Dedifferentiated amniotic fluid mesenchymal stem cell (primary cell): ENCODE data around the gene KLHL18.
"Not testable (repeated sequence)": the region's sequence is repeated elsewhere in the genome, so short reads cannot be mapped to it uniquely, and the experiment has no call there.

Experiments used
- DNase-seq: peaks from one replicate; pipeline ENCODE4 v3.0.0-alpha.2; 2016; ENCODE audit errors: extremely low spot score

KLHL18 gene

GRCh38 chr3:47282424-47283192, at the start of gene KLHL18, which contains the start of gene KIF9:
KLHL18 (plus strand) TSS chr3:47282944; CDS start chr3:47282966, 22 bp downstream.
KIF9 (minus strand) TSS chr3:47282799; CDS start chr3:47277374, 5,425 bp downstream.
- peak; percentile 95 for DNase-seq

- DNase-seq = no peak
These were observed 44.7 kb upstream of the KLHL18 start for GRCh38 chr3:47238017-47238416.

DNA sequence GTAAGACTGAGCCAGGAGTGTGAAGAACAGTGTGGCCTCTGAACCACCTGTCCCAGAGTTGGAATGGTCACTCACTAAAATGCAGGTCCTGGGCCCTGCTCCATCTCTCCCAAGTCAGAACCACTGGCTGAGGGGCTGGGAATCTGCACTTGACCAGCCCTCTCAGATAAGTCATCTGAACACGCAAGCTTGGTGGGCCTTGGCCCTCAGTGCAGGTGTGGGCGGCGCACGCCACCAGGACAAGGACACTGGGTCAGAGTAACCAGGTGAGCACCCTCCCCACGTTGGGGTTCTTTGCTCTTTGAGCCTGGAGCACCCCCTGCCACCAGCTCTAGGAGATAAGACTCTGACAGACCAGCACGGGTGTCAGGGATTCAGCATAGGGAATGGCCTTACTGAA, 42.8 kb upstream of the KLHL18 start:
- DNase-seq = no peak

DNA sequence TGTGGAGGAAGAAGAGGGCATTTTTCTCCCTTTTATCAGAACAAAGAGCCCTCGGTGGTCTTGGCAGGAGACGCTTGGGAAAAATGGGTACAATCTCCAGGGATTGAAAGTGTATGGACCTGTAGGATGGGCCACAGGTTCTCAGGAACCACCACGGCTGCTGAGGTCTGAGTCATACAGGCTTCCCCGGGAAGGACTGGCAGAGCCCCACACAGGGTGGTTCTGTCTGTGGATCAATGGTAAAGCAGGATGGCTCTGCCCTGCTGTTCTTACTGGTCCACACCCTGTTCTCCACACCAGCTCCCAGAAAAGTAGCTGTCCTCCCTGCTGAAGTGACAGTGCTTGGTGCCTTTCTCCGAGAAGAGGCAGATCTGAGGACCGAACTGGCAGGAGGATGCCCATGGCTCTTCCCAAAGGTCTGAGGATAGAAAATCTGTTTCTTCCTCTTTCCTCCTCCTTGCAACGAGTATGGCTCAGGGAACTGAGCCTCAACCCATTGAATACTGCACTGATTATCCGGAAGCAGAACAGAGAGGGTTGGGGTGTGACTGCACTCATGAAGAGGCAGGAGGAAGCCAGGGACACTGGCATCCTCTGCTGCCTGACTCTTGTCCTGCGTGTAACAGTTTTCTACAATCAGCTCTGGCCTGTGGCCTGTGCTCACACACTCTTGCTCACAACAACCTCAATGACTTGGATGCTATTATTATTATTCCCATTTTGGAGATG, 39.2 kb upstream of the KLHL18 start:
- DNase-seq = no peak

DNA sequence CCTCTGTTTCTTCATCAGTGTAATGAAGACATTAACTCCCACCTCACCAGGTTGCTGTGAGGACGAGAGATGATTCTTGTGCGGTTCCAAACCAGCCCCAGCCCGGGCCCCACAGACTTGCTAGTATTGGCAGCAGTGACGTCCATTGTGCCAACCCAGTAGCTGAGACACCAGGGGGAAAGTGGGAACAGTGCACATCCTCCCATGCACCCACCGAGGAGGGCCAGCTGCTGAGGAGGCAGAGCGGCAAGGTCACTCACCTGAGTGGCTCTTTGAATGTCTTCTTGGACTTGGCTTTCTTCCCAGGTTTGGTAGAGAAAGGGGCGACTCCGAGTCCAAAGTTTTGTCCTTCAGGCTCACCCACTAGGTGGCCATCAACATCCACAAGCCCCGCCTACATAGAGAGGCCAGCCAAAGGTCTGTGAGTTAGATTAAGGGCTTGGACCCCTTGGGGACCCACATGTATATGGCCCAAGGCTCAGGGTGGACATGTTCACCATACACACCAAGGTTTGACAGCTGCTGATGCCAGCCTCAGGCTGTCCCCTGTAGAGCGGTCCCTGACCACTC, 38.1 kb upstream of the KLHL18 start:
- DNase-seq = no peak

GRCh38 chr3:47245271-47245670, 37.5 kb upstream of the KLHL18 start:
- no peak for DNase-seq

DNA sequence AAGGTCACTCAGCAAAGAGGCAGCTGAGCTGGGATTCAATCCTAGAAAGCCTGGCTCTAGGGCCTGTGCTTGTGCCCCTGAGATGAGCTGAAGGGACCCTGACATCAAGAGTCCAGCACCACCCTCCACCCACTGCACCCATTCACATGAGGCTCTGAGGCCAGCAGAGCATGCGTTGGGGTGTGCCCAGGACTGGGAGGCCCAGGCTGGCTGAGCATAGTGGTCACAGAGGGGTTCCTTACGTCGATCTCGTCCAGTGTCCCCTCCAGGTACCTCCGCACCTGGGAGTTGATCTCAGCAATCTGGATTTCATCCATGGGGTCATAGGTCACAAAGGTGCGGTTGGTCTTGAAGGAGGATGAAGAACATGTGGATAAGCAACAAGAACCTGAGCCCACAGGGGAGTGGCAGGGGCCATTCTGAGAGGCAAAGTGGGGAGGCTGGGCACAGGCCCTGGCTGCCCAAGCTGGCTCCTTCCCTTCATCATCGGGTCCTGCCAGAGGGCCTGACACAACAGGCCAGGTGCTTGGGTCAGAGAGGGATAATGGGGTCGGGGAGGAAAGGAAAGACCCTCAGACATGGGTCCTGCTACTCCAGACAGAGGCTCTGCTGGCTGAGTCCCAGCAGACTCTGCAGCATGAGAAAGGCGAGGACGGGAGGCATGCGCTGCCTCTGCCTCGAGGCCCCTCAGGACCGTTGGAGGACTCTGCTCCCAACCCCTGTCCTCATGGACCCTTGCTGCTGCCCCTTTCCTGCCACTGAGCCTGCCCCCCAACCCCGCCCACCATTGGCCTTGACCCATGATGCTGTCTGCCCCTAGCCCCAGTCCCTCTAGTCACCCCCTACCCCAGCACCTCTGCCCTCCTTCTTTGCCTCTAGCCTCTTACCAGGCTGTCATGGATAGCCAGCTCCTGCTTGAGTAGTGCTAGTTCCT, 35.3 kb upstream of the KLHL18 start:
- no peak for DNase-seq

DNA sequence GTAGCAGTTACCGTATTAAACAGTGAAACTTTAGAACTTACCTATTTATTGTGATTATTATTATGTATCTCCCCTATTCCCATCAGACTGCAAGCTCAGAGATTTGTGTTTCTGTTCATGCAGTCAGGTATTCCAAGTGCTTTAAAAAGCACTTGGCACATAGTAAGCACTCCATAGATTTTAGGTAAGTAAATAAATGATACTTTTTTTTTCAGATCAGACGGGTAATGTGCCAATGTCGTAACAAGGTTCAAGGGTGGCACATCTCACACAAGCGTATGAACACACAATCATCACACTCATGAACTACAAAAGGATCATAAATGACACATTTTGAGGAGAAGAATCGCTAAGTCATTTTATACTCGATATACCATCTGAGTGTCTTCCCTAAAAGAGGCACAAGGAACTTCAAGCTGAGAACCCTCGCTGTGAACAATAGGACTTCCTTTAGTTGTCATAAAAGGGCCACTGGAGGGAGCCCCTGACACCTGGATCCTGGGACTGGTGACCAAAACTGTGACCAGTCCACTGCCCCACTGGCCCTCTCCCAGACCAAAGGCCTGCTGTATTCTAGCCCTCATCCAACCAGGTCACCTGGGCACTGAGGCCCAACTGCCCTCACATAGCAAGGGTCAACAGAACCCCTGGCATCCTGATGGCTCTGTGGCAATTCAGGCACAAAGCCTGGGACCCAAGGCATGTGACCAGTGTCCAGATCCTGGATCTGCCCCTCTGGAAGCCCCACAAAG, 32.3 kb upstream of the KLHL18 start:
- DNase-seq = no peak

DNA sequence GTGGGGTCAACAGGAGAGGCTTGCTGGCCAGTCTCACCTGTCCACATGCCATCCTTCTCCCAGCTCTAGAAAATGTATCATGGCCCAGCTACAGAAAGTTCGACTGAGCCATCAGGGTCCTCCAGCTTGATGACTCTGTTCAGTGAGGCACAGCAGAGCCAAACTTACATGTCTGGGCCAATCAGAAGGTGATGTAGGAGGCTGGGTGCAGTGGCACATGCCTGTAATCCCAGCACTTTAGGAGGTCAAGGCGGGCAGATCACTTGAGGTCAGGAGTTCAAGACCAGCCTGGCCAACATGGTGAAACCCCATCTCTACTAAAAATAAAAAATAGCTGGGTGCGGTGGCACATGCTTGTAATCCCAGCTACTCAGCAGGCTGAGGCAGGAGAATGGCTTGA, 31.7 kb upstream of the KLHL18 start:
- not testable (repeated sequence) for DNase-seq

DNA sequence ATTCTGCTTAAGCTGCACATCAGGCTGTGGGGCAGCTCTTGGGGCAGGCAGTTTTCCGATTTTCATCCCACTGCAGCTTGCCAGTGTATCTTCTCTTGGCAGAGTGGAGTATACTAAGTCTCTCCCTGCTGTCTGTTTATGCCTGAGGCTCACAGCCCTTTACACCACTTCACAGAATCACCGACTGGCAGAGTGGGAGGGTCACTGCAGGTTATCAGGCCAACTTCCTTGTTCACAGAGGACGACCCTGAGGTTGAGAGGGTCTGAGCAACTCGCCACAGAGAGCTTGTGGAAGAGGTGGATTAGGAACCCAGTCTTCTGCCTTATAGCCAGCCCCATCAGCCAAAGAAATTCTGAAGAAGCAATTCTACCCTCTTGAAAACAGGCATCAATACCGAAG, 31.1 kb upstream of the KLHL18 start:
- no peak for DNase-seq

DNA sequence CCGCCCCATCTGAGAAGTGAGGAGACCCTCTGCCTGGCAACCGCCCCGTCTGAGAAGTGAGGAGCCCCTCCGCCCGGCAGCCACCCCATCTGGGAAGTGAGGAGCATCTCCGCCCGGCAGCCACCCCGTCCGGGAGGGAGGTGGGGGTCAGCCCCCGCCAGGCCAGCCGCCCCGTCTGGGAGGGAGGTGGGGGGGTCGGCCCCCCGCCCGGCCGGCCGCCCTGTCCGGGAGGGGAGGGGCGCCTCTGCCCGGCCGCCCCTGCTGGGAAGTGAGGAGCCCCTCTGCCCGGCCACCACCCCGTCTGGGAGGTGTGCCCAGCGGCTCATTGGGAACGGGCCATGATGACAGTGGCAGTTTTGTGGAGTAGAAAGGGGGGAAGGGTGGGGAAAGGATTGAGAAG, 26.4 kb upstream of the KLHL18 start:
- not testable (repeated sequence) for DNase-seq

GRCh38 chr3:47259114-47259513, 23.6 kb upstream of the KLHL18 start:
- no peak for DNase-seq

DNA sequence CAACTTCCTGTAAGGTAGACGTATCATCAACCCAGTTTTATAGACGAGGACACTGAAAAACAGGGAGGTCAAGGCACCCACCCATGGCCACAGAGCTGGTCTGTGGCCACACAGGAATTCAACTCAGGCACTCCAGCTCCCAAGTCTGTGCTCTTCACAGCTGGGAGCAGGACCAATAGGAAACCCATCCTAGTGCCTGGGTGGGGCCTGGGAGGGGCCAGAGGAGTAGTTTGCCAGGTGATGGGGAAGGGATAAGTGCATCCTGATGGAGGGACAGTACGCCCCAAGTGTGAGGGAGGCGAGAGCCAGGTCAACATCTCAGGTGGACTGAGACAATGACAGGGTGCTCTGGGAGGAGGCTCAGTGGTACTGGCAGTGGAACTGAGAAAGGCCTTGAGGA, 22.1 kb upstream of the KLHL18 start:
- DNase-seq = no peak

DNA sequence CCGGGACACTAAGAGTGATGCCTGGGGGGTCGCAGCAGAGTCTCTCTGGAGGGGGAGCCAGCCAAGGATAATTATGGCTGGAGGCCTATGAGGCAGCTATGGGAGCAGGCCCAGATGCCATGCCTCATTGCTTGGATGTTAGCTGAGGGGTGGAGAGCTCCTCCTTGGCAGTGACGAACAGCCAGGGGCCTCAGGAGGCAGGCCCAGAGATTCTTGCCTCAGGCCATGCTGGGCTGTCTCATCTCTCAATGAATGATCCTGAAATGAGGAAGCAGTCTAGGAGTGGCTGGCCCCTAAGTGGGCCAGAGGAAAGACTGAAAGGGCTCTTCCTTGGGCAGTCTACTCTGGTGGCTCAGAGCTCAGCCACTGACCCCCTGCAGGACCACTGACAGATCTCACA, 21.4 kb upstream of the KLHL18 start:
- no peak for DNase-seq

DNA sequence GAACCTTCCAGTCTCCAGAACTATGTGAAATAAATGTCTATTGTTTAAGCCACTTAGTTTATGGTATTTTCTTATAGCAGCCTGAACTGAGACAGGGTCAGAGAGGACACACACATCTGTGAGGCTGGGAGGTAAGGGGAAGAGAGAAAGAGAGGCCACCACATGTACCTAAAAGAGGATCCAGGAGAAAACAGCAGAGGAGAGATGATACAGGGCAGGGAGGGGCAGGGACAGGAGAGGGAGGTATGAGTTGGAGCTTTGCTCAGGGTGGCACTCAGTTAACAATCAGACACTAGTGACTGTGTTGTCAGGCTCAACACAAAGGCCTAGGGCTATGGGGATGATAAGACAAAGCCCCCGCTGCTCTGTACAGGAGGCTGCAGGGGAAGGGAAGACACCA, 17.7 kb upstream of the KLHL18 start:
- DNase-seq = no peak

DNA sequence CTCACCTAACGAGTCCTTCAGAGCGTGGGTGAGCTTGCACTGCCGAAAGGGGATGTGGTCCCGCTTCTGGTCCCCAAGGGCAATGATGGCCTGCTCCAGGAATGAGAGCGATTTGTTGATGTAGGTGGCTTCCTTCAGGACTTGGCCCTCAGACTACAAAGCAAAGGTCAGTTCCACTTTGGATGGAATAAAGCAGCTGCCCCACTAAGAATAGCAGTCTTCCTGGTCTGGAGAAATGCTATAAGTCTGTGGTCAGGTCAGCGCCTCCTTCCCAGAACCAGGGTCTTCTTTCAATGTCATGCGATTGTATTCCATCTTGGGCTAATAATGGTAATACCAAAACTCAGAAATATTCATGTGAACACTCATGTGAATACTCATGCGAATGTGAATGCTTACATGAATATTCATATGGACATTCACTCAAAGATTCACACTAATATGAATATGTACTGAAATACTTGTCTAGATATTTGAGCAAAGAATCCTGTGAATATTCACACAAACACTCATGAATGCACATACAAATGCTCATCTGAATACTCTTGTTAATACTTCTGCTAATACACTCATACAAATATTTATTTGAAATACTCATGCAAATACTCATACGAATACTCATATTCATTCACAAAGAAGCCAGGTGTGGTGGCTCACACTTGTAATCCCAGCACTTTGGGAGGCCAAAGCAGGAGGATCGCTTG, 16.9 kb upstream of the KLHL18 start:
- DNase-seq = no peak

- peak; percentile 88 for DNase-seq
These were observed 15.8 kb upstream of the KLHL18 start for GRCh38 chr3:47266709-47267489.

GRCh38 chr3:47267490-47267824, 15.3 kb upstream of the KLHL18 start:
- no peak for DNase-seq

DNA sequence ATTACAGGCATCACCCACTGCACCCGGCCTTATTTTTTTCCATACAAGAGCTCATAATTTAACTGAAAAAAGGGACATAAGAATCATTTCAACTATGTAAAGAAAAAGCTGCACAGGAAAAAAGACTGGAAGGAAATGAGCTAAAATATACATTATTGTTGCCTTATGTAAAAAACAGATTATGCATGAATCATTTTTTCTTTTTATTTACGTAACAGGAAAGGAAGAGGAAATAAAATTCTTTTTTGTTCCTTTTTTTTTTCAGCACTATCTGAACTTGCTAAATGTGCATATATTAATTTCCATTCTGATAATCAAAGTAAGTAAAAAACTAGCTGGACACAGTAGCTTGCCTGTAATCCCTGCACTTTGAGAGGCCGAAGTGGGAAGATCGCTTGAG, 12.2 kb upstream of the KLHL18 start:
- no peak for DNase-seq

DNA sequence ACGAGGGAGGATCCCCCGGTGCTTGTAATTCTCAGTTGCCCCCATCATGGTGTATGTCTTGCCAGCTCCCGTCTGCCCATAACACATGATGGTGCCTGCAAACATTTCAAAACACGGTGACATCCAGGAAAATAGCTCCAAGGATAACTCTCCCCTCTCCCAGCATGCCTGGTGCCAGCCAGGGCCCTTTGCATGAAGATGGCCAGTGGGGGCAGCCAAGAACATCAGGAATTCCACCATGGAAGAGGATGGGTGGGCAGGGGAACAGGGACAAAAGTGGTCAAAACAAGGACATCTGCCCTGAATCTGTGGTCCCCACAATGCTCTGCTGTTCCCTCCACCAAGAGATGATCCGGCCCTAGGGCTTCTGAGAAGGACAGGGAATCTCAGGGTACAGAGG, 9.2 kb upstream of the KLHL18 start:
- DNase-seq = no peak
